Mesenchymal stem cell (in vitro differentiated cells and primary cell): ENCODE data around the gene NKD2.
A peak's percentile ranks its signal among the peaks of the same experiment; 100 is the strongest.

Experiments used
- DNase-seq: peaks from one replicate; pipeline ENCODE4 v3.0.0-alpha.2; 2013
- H2AFZ ChIP-seq: one replicate; pipeline ENCODE4 v1.6.1; 2013; ENCODE audit warnings: low read depth, mild to moderate bottlenecking, control low read depth, inconsistent platforms, low read length, moderate library complexity
- H2AK5ac ChIP-seq: 2 replicates; pipeline ENCODE4 v1.6.1; 2013; ENCODE audit warnings: low read length, moderate library complexity, mild to moderate bottlenecking, inconsistent platforms; ENCODE audit not compliant: severe bottlenecking
- H2BK120ac ChIP-seq: one replicate; pipeline ENCODE4 v1.6.1; 2013; ENCODE audit warnings: low read depth, mild to moderate bottlenecking, inconsistent platforms, low read length, moderate library complexity
- H2BK12ac ChIP-seq, 2 experiments: one replicate each; pipeline ENCODE4 v1.6.1; 2013; ENCODE audit warnings: inconsistent platforms in 2 of 2, low read length in 2 of 2, mild to moderate bottlenecking in 2 of 2, moderate library complexity in 2 of 2, control low read depth in 1 of 2
- H2BK15ac ChIP-seq: one replicate; pipeline ENCODE4 v1.6.1; 2013; ENCODE audit warnings: mild to moderate bottlenecking, low read depth, inconsistent platforms; ENCODE audit not compliant: poor library complexity, severe bottlenecking
- H2BK5ac ChIP-seq: 2 replicates; pipeline ENCODE4 v1.6.1; 2013; ENCODE audit warnings: low read depth, mild to moderate bottlenecking, low read length, control low read depth, inconsistent platforms; ENCODE audit not compliant: poor library complexity, severe bottlenecking
- H3K14ac ChIP-seq, 2 experiments: one replicate each; pipeline ENCODE4 v1.6.1; 2013; ENCODE audit warnings: inconsistent platforms in 2 of 2, low read length in 2 of 2, control low read depth in 1 of 2, mild to moderate bottlenecking in 1 of 2, moderate library complexity in 1 of 2
- H3K18ac ChIP-seq, 2 experiments: one replicate each; pipeline ENCODE4 v1.6.1; 2013; ENCODE audit warnings: inconsistent platforms in 2 of 2, low read length in 2 of 2, control low read depth in 1 of 2, low read depth in 1 of 2, mild to moderate bottlenecking in 1 of 2
- H3K23ac ChIP-seq, 2 experiments: one replicate each; pipeline ENCODE4 v1.6.1; 2013; ENCODE audit warnings: inconsistent platforms in 2 of 2, low read length in 2 of 2, mild to moderate bottlenecking in 2 of 2, moderate library complexity in 2 of 2, control low read depth in 1 of 2
- H3K27ac ChIP-seq: 2 replicates; pipeline ENCODE4 v1.5.1; 2013; ENCODE audit warnings: mild to moderate bottlenecking, moderate library complexity, low read length, control low read depth, inconsistent platforms; ENCODE audit not compliant: poor library complexity, severe bottlenecking
- H3K27me3 ChIP-seq, 2 experiments: 2 replicates each; pipeline versions ENCODE4 v1.6.1 to v1.7.0; 2013; ENCODE audit warnings: low read length in 2 of 2, mild to moderate bottlenecking in 2 of 2, moderate library complexity in 2 of 2, control low read depth in 1 of 2, inconsistent platforms in 1 of 2; ENCODE audit not compliant: control insufficient read depth in 1 of 2, insufficient read depth in 1 of 2
- H3K36me3 ChIP-seq, 2 experiments: 2 replicates each; pipeline versions ENCODE4 v1.6.1 to v1.7.0; 2013; ENCODE audit warnings: low read length in 2 of 2, control low read depth in 1 of 2, inconsistent platforms in 1 of 2, low read depth in 1 of 2, mild to moderate bottlenecking in 1 of 2; ENCODE audit not compliant: insufficient read depth in 2 of 2, control insufficient read depth in 1 of 2
- H3K4ac ChIP-seq, 2 experiments: one replicate each; pipeline ENCODE4 v1.6.1; 2013; ENCODE audit warnings: inconsistent platforms in 2 of 2, low read length in 2 of 2, mild to moderate bottlenecking in 2 of 2, moderate library complexity in 2 of 2, control low read depth in 1 of 2, low read depth in 1 of 2
- H3K4me1 ChIP-seq: 2 replicates; pipeline ENCODE4 v1.6.1; 2013; ENCODE audit warnings: low read depth, low read length, control low read depth; ENCODE audit not compliant: control insufficient read depth, insufficient read depth
- H3K4me2 ChIP-seq: 2 replicates; pipeline ENCODE4 v1.6.1; 2013; ENCODE audit warnings: low read length, mild to moderate bottlenecking, inconsistent platforms; ENCODE audit not compliant: poor library complexity, severe bottlenecking
- H3K4me3 ChIP-seq, 2 experiments: 2 replicates each; pipeline versions ENCODE4 v1.5.1 to v1.7.0; 2013; ENCODE audit warnings: low read length in 2 of 2, mild to moderate bottlenecking in 2 of 2, control low read depth in 1 of 2, low read depth in 1 of 2; ENCODE audit not compliant: insufficient read depth in 1 of 2
- H3K79me1 ChIP-seq: replicated peaks from 2 replicates; pipeline ENCODE4 v1.6.1; 2013; ENCODE audit warnings: mild to moderate bottlenecking, control low read depth, low read length, inconsistent platforms; ENCODE audit not compliant: poor library complexity, severe bottlenecking
- H3K9ac ChIP-seq: 2 replicates; pipeline ENCODE4 v1.7.0; 2013; ENCODE audit warnings: mild to moderate bottlenecking, low read length, moderate library complexity
- H3K9me3 ChIP-seq: 2 replicates; pipeline ENCODE4 v1.7.0; 2013; ENCODE audit warnings: mild to moderate bottlenecking, low read length; ENCODE audit not compliant: control insufficient read depth
- H4K8ac ChIP-seq: one replicate; pipeline ENCODE4 v1.6.1; 2013; ENCODE audit warnings: inconsistent platforms, mild to moderate bottlenecking, low read length, moderate library complexity
- H4K91ac ChIP-seq: one replicate; pipeline ENCODE4 v1.6.1; 2013; ENCODE audit warnings: mild to moderate bottlenecking, low read length, inconsistent platforms
- WGBS: methylation state at CpG from one replicate; pipeline ENCODE4 v1.1.7; 2013; ENCODE audit warnings: mixed read lengths; 5-methylcytosine and 5-hydroxymethylcytosine counted together

Gene NKD2

DNA sequence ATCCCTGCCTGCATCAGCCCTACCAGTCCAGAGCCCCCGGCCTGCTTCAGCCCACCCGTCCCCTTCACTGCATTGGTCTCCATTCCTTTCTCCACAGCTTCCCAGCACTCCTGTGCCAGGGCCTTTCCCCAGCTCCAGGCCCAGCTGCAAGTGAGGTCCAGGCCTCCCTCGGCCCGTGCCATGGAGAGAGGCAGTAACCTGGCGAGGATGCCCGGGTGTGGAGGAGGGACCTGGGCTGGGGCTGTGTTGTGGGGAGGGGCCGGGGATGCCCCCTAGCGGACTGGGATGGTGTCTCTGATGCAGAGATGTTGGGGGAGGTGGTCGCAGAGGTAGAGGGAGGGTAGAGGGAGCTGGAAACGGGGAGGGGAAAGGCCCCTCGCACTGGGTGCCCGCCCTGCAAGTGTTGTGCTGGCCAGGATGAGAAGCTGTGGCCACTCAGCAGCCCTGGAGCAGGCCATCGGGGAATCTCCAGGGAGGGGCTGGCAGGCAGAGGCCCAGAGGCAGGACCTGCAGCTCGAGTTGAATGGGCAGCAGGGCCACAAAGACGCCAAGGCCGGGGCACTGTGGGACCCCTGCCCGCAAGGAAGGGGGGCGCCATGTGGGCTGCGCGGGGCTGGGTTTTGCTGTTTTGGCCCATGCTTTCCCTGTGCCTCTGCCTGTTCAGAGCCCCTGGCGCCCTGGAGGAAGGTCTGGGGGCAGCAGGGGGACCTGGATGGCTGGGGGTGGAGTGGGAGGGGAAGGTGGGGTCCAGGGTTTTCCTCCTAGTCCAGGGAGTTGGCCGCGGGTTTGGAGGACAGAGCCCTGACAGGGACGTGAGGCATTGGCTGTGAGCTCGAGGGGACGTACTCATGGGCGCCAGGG, 26.0 kb upstream of the NKD2 start:
- no peak overlapping the region for H2BK5ac ChIP-seq
- H2BK15ac ChIP-seq, result no peak overlapping the region
- H3K9me3 ChIP-seq, result peaks cover 5% of the 10 kb centered on the region
- no peak overlapping the region for H3K9ac ChIP-seq
- no peak overlapping the region for H3K4me2 ChIP-seq
- peak overlapping the region in 1 of 2 experiments; percentile 59 for H3K18ac ChIP-seq
- no peak overlapping the region for H3K4ac ChIP-seq
- no peak overlapping the region for H2BK120ac ChIP-seq
- no peak for DNase-seq
- H3K27ac ChIP-seq, result no peak overlapping the region
- no peak overlapping the region for H2AFZ ChIP-seq
- H3K79me1 ChIP-seq, result no peaks in the 10 kb centered on the region
- 73% methylated on average over 27 of the region's 27 CpGs for WGBS
- H2BK12ac ChIP-seq, result no peak overlapping the region
- H4K91ac ChIP-seq, result peak overlapping the region; percentile 83
- H4K8ac ChIP-seq, result peak overlapping the region; percentile 49
- no peak overlapping the region for H3K14ac ChIP-seq
- peaks cover 20 to 64% of the 10 kb centered on the region in 2 experiments for H3K27me3 ChIP-seq
- H3K4me1 ChIP-seq, result peaks cover 3% of the 10 kb centered on the region
- no peak overlapping the region for H3K4me3 ChIP-seq
- H3K36me3 ChIP-seq, result no peaks in the 10 kb centered on the region
- no peak overlapping the region for H2AK5ac ChIP-seq
- H3K23ac ChIP-seq, result no peak overlapping the region

DNA sequence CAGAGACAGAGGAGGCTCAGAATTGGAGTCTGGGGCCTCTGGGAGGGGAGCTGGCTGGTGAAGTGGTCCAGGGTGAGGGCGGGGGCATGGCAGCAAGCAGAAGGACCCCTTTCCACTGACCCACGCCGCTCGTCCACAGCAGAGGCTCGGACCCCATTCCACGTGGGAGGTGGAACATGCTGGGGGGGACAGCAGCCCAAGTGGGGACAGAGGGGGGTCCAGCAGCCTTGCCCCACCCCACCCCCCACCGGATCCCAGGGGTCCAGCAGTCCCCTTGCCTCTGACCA, 25.4 kb upstream of the NKD2 start:
- H2BK120ac ChIP-seq, result no peak overlapping the region
- no peak overlapping the region for H2BK15ac ChIP-seq
- H3K36me3 ChIP-seq, result no peaks in the 10 kb centered on the region
- H3K4me2 ChIP-seq, result no peak overlapping the region
- no peak overlapping the region for H3K4me3 ChIP-seq
- H2BK12ac ChIP-seq, result no peak overlapping the region
- no peak overlapping the region for H3K14ac ChIP-seq
- H3K23ac ChIP-seq, result no peak overlapping the region
- DNase-seq, result no peak
- peaks cover 3% of the 10 kb centered on the region for H3K4me1 ChIP-seq
- no peak overlapping the region for H3K27ac ChIP-seq
- H4K8ac ChIP-seq, result no peak overlapping the region
- H3K79me1 ChIP-seq, result no peaks in the 10 kb centered on the region
- H3K18ac ChIP-seq, result no peak overlapping the region
- no peak overlapping the region for H3K4ac ChIP-seq
- H2BK5ac ChIP-seq, result no peak overlapping the region
- peaks cover 8% of the 10 kb centered on the region for H3K9me3 ChIP-seq
- no peak overlapping the region for H2AK5ac ChIP-seq
- H2AFZ ChIP-seq, result no peak overlapping the region
- no peak overlapping the region for H3K9ac ChIP-seq
- peak overlapping the region; percentile 2 for H4K91ac ChIP-seq
- H3K27me3 ChIP-seq, result peaks cover 17 to 59% of the 10 kb centered on the region in 2 experiments
- 93% methylated on average over 6 of the region's 7 CpGs for WGBS

DNA sequence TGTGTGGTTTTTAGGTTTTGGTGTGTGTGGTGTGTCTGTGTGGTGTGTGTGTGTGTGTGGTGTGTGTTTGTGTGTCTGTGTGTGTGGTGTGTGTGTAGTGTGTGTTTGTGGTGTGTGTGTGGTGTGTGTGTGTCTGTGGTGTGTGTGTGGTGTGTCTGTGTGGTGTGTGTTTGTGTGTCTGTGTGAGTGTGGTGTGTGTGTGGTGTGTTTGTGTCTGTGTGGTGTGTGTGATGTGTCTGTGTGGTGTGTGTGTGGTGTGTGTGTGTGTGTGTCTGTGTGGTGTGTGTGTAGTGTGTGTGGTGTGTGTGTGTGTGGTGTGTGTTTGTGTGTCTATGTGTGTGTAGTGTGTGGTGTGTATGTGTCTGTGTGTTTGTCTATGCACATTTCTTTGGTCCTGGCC, 25.0 kb upstream of the NKD2 start:
- Histone ChIP-seq H2BK5ac (no peak overlapping the region), H3K23ac (no peak overlapping the region), H3K4me1 (peaks cover 3% of the 10 kb centered on the region), H3K9me3 (peaks cover 12% of the 10 kb centered on the region), H2BK120ac (no peak overlapping the region), H4K8ac (peak overlapping the region; percentile 37), H3K4me2 (no peak overlapping the region), H2BK12ac (no peak overlapping the region), H2AK5ac (no peak overlapping the region), H3K79me1 (no peaks in the 10 kb centered on the region), H3K27me3 (peaks cover 16 to 59% of the 10 kb centered on the region in 2 experiments), H4K91ac (peak overlapping the region; percentile 83), H3K14ac (no peak overlapping the region), H3K36me3 (no peaks in the 10 kb centered on the region), H3K4ac (no peak overlapping the region), H3K27ac (no peak overlapping the region), H3K9ac (no peak overlapping the region), H2AFZ (no peak overlapping the region), H3K4me3 (no peak overlapping the region), H2BK15ac (no peak overlapping the region), H3K18ac (no peak overlapping the region)
- no peak for DNase-seq

DNA sequence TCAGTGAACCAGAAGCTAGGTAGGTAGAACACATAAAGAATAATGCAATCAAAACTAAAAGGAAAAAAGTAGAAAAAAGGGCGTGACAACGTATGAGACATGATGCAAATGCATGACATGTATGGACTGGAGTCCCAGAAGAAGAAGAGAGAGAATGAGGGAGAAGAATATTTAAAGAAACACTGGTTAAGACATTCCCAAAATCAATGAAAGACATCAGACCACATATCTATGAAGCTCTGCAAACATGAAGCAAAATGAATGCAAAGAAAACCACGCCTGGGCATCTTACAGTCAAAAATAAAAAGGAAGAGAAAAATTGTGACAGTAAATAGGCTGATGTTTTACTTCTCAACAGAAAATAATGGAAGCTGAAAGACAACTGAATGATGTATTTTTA, 23.8 kb upstream of the NKD2 start:
- DNase-seq, result no peak
- peaks cover 13% of the 10 kb centered on the region for H3K9me3 ChIP-seq
- H3K4ac ChIP-seq, result no peak overlapping the region
- peaks cover 3% of the 10 kb centered on the region for H3K4me1 ChIP-seq
- no peak overlapping the region for H2BK12ac ChIP-seq
- peaks cover 7 to 52% of the 10 kb centered on the region in 2 experiments for H3K27me3 ChIP-seq
- no peak overlapping the region for H3K9ac ChIP-seq
- no peak overlapping the region for H3K18ac ChIP-seq
- H3K4me3 ChIP-seq, result no peak overlapping the region
- H3K79me1 ChIP-seq, result no peaks in the 10 kb centered on the region
- H2AK5ac ChIP-seq, result no peak overlapping the region
- no peak overlapping the region for H3K4me2 ChIP-seq
- H3K23ac ChIP-seq, result no peak overlapping the region
- no peak overlapping the region for H4K8ac ChIP-seq
- H2BK15ac ChIP-seq, result no peak overlapping the region
- H2AFZ ChIP-seq, result no peak overlapping the region
- H2BK120ac ChIP-seq, result no peak overlapping the region
- no peak overlapping the region for H4K91ac ChIP-seq
- no peak overlapping the region for H3K14ac ChIP-seq
- H2BK5ac ChIP-seq, result no peak overlapping the region
- no peak overlapping the region for H3K27ac ChIP-seq
- WGBS, result 100% methylated on average over 1 of the region's 3 CpGs
- H3K36me3 ChIP-seq, result no peaks in the 10 kb centered on the region
